Measurements from ENCODE around the gene WDR81. TPM values are rescaled to one million over a fixed set of nuclear protein-coding genes. Genes with fewer than 3 reads are reported as not detected.

The WDR81 gene
- total RNA-seq, 1 experiment from 2014 or later: 17.3 TPM

DNA sequence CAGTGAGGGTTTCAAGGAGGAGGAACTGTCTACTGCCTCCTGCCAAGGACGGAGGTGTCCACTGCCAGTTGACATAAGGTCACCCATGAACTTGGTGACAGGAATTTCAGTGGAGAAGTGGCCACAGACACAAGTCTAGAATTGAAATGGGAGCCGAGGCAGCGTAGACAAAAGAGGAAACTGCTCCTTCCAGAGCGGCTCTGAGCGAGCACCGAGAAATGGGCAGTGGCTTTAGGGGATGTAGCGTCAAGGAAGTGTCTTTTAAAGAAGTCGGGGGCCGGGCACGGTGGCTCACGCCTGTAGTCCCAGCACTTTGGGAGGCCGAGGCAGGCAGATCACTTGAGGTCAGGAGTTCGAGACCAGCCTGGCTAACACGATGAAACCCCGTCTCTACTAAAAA is 34.3 kb downstream of the WDR81 start (continued):
- TF ChIP-seq YY1 (IDR thresholded peaks at IDR 0.05; ENCODE audit: extremely low read depth, insufficient replicate concordance, low read depth, low read length) (no peak), CBX3 (IDR thresholded peaks at IDR 0.05; ENCODE audit: low read depth) (no peak)
- TF ChIP-seq, protein P1, sequence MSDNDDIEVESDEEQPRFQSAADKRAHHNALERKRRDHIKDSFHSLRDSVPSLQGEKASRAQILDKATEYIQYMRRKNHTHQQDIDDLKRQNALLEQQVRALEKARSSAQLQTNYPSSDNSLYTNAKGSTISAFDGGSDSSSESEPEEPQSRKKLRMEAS (IDR thresholded peaks at IDR 0.05): no peak

DNA sequence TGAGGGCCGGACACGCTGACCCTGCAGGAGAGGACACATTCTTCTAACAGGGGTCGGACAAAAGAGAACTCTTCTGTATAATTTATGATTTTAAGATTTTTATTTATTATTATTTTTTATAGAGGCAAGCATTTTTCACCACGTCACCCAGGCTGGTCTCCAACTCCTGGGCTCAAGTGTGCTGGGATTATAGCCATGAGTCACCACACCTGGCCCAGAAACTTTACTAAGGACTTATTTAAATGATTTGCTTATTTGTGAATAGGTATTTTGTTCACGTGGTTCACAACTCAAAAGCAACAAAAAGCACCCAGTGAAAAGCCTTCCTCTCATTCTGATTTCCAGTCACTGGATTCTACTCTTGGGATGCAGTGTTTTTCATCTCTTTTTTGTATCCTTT is 35.0 kb downstream of the WDR81 start:
- H4K20me1 ChIP-seq (ENCODE audit: insufficient read depth): no peaks in the 10 kb centered on the region
- H3K27me3 ChIP-seq (ENCODE audit: insufficient read depth, low read length): no peaks in the 10 kb centered on the region
- ATAC-seq (no peak), DNase-seq (ENCODE audit: low read depth, low spot score) (no peak)
- intact Hi-C loops (cut with micrococcal nuclease): no loop called here
- ChIA-PET POLR2A (no interaction called here), RAD21 (ENCODE audit: low non-redundant PET in 1 of 2, low total read pairs in 2 of 2, uncharacterized antibody in 2 of 2, unreplicated experiment in 2 of 2) (no interaction called here), CTCF (no interaction called here)
- no peaks in the 10 kb centered on the region for H3K36me3 ChIP-seq (ENCODE audit: control insufficient read depth in 1 of 2, insufficient read depth in 2 of 2, low read length in 2 of 2)
- H3K9ac ChIP-seq (ENCODE audit: low read length): no peak overlapping the region
- no peaks in the 10 kb centered on the region for H3K9me3 ChIP-seq (ENCODE audit: control insufficient read depth in 1 of 2, insufficient read depth in 1 of 2, low read depth in 1 of 2, low read length in 2 of 2)
- H3K4me3 ChIP-seq (replicated peaks in 1 of 2; ENCODE audit: low read depth in 1 of 2, low read length in 2 of 2): no peak overlapping the region
- no peak overlapping the region for H3K27ac ChIP-seq (ENCODE audit: low read depth, low read length)
- H3K9me2 ChIP-seq (ENCODE audit: insufficient read depth): no peaks in the 10 kb centered on the region
- BruUV-seq (replicated peaks): no TSS peak
- no peak overlapping the region for H3K4me2 ChIP-seq (ENCODE audit: low read length)
- peaks cover 2 to 16% of the 10 kb centered on the region in 2 experiments; a peak in 3 of 4 replicates for H3K4me1 ChIP-seq (ENCODE audit: control insufficient read depth in 1 of 2, insufficient read depth in 2 of 2, low read length in 2 of 2)
- H3K79me2 ChIP-seq (ENCODE audit: insufficient read depth, low read length): no peaks in the 10 kb centered on the region
- TF ChIP-seq, protein P2, sequence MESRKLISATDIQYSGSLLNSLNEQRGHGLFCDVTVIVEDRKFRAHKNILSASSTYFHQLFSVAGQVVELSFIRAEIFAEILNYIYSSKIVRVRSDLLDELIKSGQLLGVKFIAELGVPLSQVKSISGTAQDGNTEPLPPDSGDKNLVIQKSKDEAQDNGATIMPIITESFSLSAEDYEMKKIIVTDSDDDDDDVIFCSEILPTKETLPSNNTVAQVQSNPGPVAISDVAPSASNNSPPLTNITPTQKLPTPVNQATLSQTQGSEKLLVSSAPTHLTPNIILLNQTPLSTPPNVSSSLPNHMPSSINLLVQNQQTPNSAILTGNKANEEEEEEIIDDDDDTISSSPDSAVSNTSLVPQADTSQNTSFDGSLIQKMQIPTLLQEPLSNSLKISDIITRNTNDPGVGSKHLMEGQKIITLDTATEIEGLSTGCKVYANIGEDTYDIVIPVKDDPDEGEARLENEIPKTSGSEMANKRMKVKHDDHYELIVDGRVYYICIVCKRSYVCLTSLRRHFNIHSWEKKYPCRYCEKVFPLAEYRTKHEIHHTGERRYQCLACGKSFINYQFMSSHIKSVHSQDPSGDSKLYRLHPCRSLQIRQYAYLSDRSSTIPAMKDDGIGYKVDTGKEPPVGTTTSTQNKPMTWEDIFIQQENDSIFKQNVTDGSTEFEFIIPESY (IDR thresholded peaks at IDR 0.05; ENCODE audit: extremely low read depth, insufficient replicate concordance, low read length): no peak
- TF ChIP-seq CBX3 (IDR thresholded peaks at IDR 0.05; ENCODE audit: low read depth) (no peak), ZNF274 (IDR thresholded peaks at IDR 0.05; ENCODE audit: low read depth, low read length) (no peak), FOSL1 (IDR thresholded peaks at IDR 0.05; ENCODE audit: low read depth) (no peak), POLR2AphosphoS5 (IDR thresholded peaks at IDR 0.05; ENCODE audit: low read depth, low read length) (no peak), JUND (IDR thresholded peaks at IDR 0.05) (no peak), CEBPB (IDR thresholded peaks at IDR 0.05; ENCODE audit: low read depth) (no peak), RAD21 (IDR thresholded peaks at IDR 0.05; ENCODE audit: low read depth) (no peak)
- TF ChIP-seq, protein P3, sequence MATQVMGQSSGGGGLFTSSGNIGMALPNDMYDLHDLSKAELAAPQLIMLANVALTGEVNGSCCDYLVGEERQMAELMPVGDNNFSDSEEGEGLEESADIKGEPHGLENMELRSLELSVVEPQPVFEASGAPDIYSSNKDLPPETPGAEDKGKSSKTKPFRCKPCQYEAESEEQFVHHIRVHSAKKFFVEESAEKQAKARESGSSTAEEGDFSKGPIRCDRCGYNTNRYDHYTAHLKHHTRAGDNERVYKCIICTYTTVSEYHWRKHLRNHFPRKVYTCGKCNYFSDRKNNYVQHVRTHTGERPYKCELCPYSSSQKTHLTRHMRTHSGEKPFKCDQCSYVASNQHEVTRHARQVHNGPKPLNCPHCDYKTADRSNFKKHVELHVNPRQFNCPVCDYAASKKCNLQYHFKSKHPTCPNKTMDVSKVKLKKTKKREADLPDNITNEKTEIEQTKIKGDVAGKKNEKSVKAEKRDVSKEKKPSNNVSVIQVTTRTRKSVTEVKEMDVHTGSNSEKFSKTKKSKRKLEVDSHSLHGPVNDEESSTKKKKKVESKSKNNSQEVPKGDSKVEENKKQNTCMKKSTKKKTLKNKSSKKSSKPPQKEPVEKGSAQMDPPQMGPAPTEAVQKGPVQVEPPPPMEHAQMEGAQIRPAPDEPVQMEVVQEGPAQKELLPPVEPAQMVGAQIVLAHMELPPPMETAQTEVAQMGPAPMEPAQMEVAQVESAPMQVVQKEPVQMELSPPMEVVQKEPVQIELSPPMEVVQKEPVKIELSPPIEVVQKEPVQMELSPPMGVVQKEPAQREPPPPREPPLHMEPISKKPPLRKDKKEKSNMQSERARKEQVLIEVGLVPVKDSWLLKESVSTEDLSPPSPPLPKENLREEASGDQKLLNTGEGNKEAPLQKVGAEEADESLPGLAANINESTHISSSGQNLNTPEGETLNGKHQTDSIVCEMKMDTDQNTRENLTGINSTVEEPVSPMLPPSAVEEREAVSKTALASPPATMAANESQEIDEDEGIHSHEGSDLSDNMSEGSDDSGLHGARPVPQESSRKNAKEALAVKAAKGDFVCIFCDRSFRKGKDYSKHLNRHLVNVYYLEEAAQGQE (IDR thresholded peaks at IDR 0.05; ENCODE audit: low read depth): no peak
- TF ChIP-seq, protein P1 (IDR thresholded peaks at IDR 0.05): no peak
- TF ChIP-seq, protein P4, sequence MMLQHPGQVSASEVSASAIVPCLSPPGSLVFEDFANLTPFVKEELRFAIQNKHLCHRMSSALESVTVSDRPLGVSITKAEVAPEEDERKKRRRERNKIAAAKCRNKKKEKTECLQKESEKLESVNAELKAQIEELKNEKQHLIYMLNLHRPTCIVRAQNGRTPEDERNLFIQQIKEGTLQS (IDR thresholded peaks at IDR 0.05): no peak
- TF ChIP-seq, protein P5, sequence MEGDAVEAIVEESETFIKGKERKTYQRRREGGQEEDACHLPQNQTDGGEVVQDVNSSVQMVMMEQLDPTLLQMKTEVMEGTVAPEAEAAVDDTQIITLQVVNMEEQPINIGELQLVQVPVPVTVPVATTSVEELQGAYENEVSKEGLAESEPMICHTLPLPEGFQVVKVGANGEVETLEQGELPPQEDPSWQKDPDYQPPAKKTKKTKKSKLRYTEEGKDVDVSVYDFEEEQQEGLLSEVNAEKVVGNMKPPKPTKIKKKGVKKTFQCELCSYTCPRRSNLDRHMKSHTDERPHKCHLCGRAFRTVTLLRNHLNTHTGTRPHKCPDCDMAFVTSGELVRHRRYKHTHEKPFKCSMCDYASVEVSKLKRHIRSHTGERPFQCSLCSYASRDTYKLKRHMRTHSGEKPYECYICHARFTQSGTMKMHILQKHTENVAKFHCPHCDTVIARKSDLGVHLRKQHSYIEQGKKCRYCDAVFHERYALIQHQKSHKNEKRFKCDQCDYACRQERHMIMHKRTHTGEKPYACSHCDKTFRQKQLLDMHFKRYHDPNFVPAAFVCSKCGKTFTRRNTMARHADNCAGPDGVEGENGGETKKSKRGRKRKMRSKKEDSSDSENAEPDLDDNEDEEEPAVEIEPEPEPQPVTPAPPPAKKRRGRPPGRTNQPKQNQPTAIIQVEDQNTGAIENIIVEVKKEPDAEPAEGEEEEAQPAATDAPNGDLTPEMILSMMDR (IDR thresholded peaks at IDR 0.05 in 2 of 3, conservative IDR thresholded peaks at IDR 0.05 in 1 of 3; ENCODE audit: borderline replicate concordance in 1 of 3, insufficient read depth in 1 of 3, low read depth in 2 of 3, low read length in 2 of 3): no peak
- H2AFZ ChIP-seq (ENCODE audit: low read depth, low read length, poor library complexity, severe bottlenecking): no peak overlapping the region
